ENCODE results near the gene ARHGAP24. TPM values are rescaled to one million over a fixed set of nuclear protein-coding genes. Genes with fewer than 3 reads are reported as not detected.

The ARHGAP24 gene
- total RNA-seq, 6 experiments from 2014 or later: 4.0 to 7.3 (median 6.1) TPM

DNA sequence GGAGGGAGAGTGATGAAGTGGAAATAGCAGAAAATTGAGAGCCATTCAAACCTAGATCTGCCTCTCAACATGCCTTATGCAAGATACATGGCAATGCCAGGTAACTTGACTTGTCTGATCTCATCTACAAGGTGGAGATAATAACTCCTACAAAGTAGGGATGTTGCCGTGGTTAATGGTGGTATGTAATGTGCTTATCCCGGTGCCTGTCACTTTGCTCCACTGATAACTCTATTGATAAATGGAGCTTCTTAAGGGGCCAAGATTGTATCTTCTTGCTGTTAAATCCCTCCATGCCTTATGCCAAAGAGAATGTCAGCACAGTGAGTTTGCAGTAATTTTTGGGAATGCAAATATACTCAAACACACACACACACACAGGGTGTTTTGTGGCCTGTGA is 529.1 kb downstream of the ARHGAP24 start:
- no peaks in the 10 kb centered on the region for H3K9me3 ChIP-seq
- H3K4me1 ChIP-seq: no peaks in the 10 kb centered on the region
- H3K27ac ChIP-seq: no peak overlapping the region
- H3K36me3 ChIP-seq: no peaks in the 10 kb centered on the region
- no peak for TF ChIP-seq POLR2A (IDR thresholded peaks at IDR 0.05)
- TF ChIP-seq, protein P1, sequence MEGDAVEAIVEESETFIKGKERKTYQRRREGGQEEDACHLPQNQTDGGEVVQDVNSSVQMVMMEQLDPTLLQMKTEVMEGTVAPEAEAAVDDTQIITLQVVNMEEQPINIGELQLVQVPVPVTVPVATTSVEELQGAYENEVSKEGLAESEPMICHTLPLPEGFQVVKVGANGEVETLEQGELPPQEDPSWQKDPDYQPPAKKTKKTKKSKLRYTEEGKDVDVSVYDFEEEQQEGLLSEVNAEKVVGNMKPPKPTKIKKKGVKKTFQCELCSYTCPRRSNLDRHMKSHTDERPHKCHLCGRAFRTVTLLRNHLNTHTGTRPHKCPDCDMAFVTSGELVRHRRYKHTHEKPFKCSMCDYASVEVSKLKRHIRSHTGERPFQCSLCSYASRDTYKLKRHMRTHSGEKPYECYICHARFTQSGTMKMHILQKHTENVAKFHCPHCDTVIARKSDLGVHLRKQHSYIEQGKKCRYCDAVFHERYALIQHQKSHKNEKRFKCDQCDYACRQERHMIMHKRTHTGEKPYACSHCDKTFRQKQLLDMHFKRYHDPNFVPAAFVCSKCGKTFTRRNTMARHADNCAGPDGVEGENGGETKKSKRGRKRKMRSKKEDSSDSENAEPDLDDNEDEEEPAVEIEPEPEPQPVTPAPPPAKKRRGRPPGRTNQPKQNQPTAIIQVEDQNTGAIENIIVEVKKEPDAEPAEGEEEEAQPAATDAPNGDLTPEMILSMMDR (IDR thresholded peaks at IDR 0.05): no peak
- ATAC-seq (no peak), DNase-seq (no peak)
- H3K4me3 ChIP-seq: no peak overlapping the region
- no peaks in the 10 kb centered on the region for H3K27me3 ChIP-seq
- 66% methylated on average over 2 of the region's 2 CpGs for WGBS (ENCODE audit: insufficient coverage, low coverage, low lambda C conversion rate, missing lambda C conversion rate)
- intact Hi-C loops (cut with DNase I): no loop called here

DNA sequence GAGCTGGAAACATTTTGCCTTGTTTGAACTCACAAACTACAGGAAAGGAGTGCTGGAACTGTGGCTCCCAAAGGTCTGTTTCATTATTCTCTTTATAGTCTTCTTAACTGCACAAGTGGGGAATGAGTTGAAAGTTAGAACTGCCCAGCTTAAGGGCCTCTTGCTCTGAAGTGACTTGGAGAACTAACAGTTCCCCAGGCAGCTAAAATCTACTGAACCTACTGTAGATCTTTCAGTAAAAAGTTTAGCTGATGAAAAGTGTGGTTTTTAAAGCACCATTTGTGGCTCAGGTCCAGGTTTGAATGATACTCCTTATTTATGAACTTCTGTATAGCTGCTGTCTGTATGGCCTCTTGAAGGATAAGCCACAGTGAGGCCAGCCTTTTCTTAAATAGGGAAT is 531.1 kb downstream of the ARHGAP24 start:
- intact Hi-C loops (cut with DNase I): no loop called here
- TF ChIP-seq, protein P1 (IDR thresholded peaks at IDR 0.05): no peak
- TF ChIP-seq POLR2A (IDR thresholded peaks at IDR 0.05): no peak
- Histone ChIP-seq H3K27ac (no peak overlapping the region), H3K4me3 (no peak overlapping the region), H3K4me1 (no peaks in the 10 kb centered on the region), H3K36me3 (no peaks in the 10 kb centered on the region), H3K27me3 (no peaks in the 10 kb centered on the region), H3K9me3 (no peaks in the 10 kb centered on the region)
- no peak for ATAC-seq
- no peak for DNase-seq

DNA sequence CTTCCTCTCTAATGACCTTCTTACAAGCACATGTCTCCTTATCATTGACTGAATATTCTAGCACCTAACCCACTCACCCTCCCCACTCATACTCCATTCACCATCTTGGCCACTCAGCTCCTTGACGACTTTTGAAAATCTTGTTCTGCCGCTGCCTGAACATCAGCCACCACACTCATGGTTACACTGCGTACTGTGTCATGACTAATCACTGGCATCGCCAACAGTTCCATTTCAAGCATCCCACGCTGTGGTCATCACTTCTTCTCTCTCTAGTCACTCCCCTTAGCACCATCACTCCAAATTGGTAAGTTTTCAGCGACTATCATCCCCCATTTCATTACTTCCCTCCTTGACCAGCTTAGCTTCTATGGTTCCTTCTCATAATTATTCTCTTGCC is 532.1 kb downstream of the ARHGAP24 start:
- Histone ChIP-seq H3K27ac (no peak overlapping the region), H3K4me1 (no peaks in the 10 kb centered on the region), H3K4me3 (no peak overlapping the region), H3K27me3 (no peaks in the 10 kb centered on the region), H3K9me3 (no peaks in the 10 kb centered on the region), H3K36me3 (no peaks in the 10 kb centered on the region)
- 97% methylated on average over 6 of the region's 6 CpGs for WGBS (ENCODE audit: insufficient coverage, low coverage, low lambda C conversion rate, missing lambda C conversion rate)
- intact Hi-C loops (cut with DNase I): no loop called here
- DNase-seq (no peak), ATAC-seq (no peak)
- TF ChIP-seq, protein P1 (IDR thresholded peaks at IDR 0.05): no peak
- no peak for TF ChIP-seq POLR2A (IDR thresholded peaks at IDR 0.05)

DNA sequence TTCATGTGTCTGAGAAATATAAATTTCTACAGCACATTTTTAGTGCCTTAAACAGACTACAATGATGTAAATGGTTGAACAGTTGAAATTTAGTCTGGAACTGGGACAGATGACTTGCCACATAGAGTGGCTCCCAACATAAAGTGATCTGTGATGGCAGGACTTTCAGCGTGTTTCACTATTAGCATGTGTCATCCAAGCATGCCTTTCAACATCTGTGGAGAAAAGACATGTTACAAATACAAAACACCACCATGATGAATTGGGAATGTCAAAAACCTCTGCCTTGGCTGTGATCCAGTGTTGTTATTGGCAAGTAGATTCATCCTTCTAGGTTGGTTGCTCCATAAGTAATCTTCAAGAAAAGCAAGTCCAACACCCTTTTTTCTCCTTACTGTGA is 536.2 kb downstream of the ARHGAP24 start:
- intact Hi-C loops (cut with DNase I): no loop called here
- WGBS (ENCODE audit: insufficient coverage, low coverage, low lambda C conversion rate, missing lambda C conversion rate): 100% methylated on average over 1 of the region's 1 CpG
- DNase-seq: no peak
- no peak for ATAC-seq
- Histone ChIP-seq H3K9me3 (no peaks in the 10 kb centered on the region), H3K4me3 (no peak overlapping the region), H3K4me1 (no peaks in the 10 kb centered on the region), H3K36me3 (no peaks in the 10 kb centered on the region), H3K27ac (no peak overlapping the region), H3K27me3 (no peaks in the 10 kb centered on the region)
- TF ChIP-seq, protein P1 (IDR thresholded peaks at IDR 0.05): no peak
- no peak for TF ChIP-seq POLR2A (IDR thresholded peaks at IDR 0.05)

DNA sequence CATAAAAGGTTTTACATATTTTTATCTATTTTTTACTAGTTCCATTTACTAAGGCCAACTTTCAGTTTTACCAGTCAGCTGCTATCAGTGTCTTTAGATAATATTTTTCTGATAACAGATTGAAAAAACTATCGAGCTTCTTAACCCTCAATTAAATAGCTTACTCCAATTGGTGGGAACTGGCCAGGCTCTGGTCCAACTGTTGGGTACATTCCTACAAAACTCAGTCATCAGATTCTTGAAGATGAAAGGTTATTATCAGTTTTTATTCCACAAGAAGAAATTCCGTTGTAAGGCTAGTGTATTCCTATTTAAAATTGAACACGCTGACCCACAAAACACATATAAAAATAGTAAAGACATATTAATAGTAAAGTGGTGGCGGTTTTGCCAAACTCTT is 538.7 kb downstream of the ARHGAP24 start:
- Histone ChIP-seq H3K27me3 (no peaks in the 10 kb centered on the region), H3K9me3 (no peaks in the 10 kb centered on the region), H3K4me1 (no peaks in the 10 kb centered on the region), H3K36me3 (no peaks in the 10 kb centered on the region), H3K4me3 (no peak overlapping the region), H3K27ac (no peak overlapping the region)
- intact Hi-C loops (cut with DNase I): no loop called here
- DNase-seq (no peak), ATAC-seq (no peak)
- TF ChIP-seq, protein P1 (IDR thresholded peaks at IDR 0.05): no peak
- 68% methylated on average over 4 of the region's 4 CpGs for WGBS (ENCODE audit: insufficient coverage, low coverage, low lambda C conversion rate, missing lambda C conversion rate)

Measured in right lobe of liver (tissue), 6 donors.